Measurements from ENCODE around the gene LDLRAD3.

- TF ChIP-seq CTCF (IDR thresholded peaks at IDR 0.05; ENCODE audit: insufficient read depth, low read depth, low read length): no peak
- no peak for TF ChIP-seq EZH2 (IDR thresholded peaks at IDR 0.05; ENCODE audit: insufficient read depth, low read length)
Measured at GRCh38 chr11:36023922-36024321, 80.1 kb downstream of the LDLRAD3 start.
